Measurements from ENCODE around the gene FYB2.

The FYB2 gene

GRCh38 chr1:56683569-56683968 is 135.6 kb downstream of the FYB2 start:
- Histone ChIP-seq H3K9me3 (ENCODE audit: control insufficient read depth, insufficient read depth, low read length) (no peaks in the 10 kb centered on the region), H3K4me1 (ENCODE audit: control insufficient read depth, insufficient read depth, low read length) (no peaks in the 10 kb centered on the region), H3K4me3 (ENCODE audit: low read length) (no peak overlapping the region), H3K27me3 (ENCODE audit: control insufficient read depth, insufficient read depth, low read length) (no peaks in the 10 kb centered on the region), H3K36me3 (ENCODE audit: control insufficient read depth, insufficient read depth, low read length) (no peaks in the 10 kb centered on the region; the same call in 1 of the 2 replicates), H3K27ac (ENCODE audit: low read length) (no peak overlapping the region)
- DNase-seq (ENCODE audit: low read depth, low spot score): no peak

- DNase-seq (ENCODE audit: low read depth, low spot score): no peak
- H3K9me3 ChIP-seq (ENCODE audit: control insufficient read depth, insufficient read depth, low read length): no peaks in the 10 kb centered on the region
- no peak overlapping the region for H3K27ac ChIP-seq (ENCODE audit: low read length)
- no CpG with 5 or more reads among the region's 2 CpGs for WGBS (ENCODE audit: insufficient coverage, insufficient read length)
- H3K27me3 ChIP-seq (ENCODE audit: control insufficient read depth, insufficient read depth, low read length): no peaks in the 10 kb centered on the region
- no peak overlapping the region for H3K4me3 ChIP-seq (ENCODE audit: low read length)
- no peaks in the 10 kb centered on the region; the same call in 1 of the 2 replicates for H3K36me3 ChIP-seq (ENCODE audit: control insufficient read depth, insufficient read depth, low read length)
- no peaks in the 10 kb centered on the region for H3K4me1 ChIP-seq (ENCODE audit: control insufficient read depth, insufficient read depth, low read length)
Measured at GRCh38 chr1:56676571-56677035, 142.6 kb downstream of the FYB2 start.

- Histone ChIP-seq H3K36me3 (ENCODE audit: control insufficient read depth, insufficient read depth, low read length) (no peaks in the 10 kb centered on the region; the same call in 1 of the 2 replicates), H3K27me3 (ENCODE audit: control insufficient read depth, insufficient read depth, low read length) (no peaks in the 10 kb centered on the region), H3K27ac (ENCODE audit: low read length) (no peak overlapping the region), H3K9me3 (ENCODE audit: control insufficient read depth, insufficient read depth, low read length) (no peaks in the 10 kb centered on the region), H3K4me3 (ENCODE audit: low read length) (no peak overlapping the region), H3K4me1 (ENCODE audit: control insufficient read depth, insufficient read depth, low read length) (no peaks in the 10 kb centered on the region)
- no peak for DNase-seq (ENCODE audit: low read depth, low spot score)
Measured at GRCh38 chr1:56675763-56676162, 143.4 kb downstream of the FYB2 start.

- WGBS (ENCODE audit: insufficient coverage, insufficient read length): no CpG with 5 or more reads among the region's 1 CpG
- Histone ChIP-seq H3K9me3 (ENCODE audit: control insufficient read depth, insufficient read depth, low read length) (no peaks in the 10 kb centered on the region), H3K36me3 (ENCODE audit: control insufficient read depth, insufficient read depth, low read length) (no peaks in the 10 kb centered on the region), H3K27ac (ENCODE audit: low read length) (no peak overlapping the region), H3K4me3 (ENCODE audit: low read length) (no peak overlapping the region), H3K4me1 (ENCODE audit: control insufficient read depth, insufficient read depth, low read length) (no peaks in the 10 kb centered on the region), H3K27me3 (ENCODE audit: control insufficient read depth, insufficient read depth, low read length) (no peaks in the 10 kb centered on the region)
- DNase-seq (ENCODE audit: low read depth, low spot score): no peak
Measured at GRCh38 chr1:56672579-56672978, 146.6 kb downstream of the FYB2 start.

- no peaks in the 10 kb centered on the region for H3K27me3 ChIP-seq (ENCODE audit: control insufficient read depth, insufficient read depth, low read length)
- no peaks in the 10 kb centered on the region for H3K4me1 ChIP-seq (ENCODE audit: control insufficient read depth, insufficient read depth, low read length)
- no CpG with 5 or more reads among the region's 2 CpGs for WGBS (ENCODE audit: insufficient coverage, insufficient read length)
- no peak for DNase-seq (ENCODE audit: low read depth, low spot score)
- no peak overlapping the region for H3K27ac ChIP-seq (ENCODE audit: low read length)
- no peaks in the 10 kb centered on the region for H3K9me3 ChIP-seq (ENCODE audit: control insufficient read depth, insufficient read depth, low read length)
- no peak overlapping the region for H3K4me3 ChIP-seq (ENCODE audit: low read length)
- no peaks in the 10 kb centered on the region for H3K36me3 ChIP-seq (ENCODE audit: control insufficient read depth, insufficient read depth, low read length)
Measured at GRCh38 chr1:56671542-56671941, 147.7 kb downstream of the FYB2 start.

- no peak for DNase-seq (ENCODE audit: low read depth, low spot score)
- no peaks in the 10 kb centered on the region for H3K36me3 ChIP-seq (ENCODE audit: control insufficient read depth, insufficient read depth, low read length)
- no peak overlapping the region for H3K4me3 ChIP-seq (ENCODE audit: low read length)
- H3K9me3 ChIP-seq (ENCODE audit: control insufficient read depth, insufficient read depth, low read length): no peaks in the 10 kb centered on the region
- H3K4me1 ChIP-seq (ENCODE audit: control insufficient read depth, insufficient read depth, low read length): peaks cover under 1% of the 10 kb centered on the region; the same call in 1 of the 2 replicates
- no CpG with 5 or more reads among the region's 4 CpGs for WGBS (ENCODE audit: insufficient coverage, insufficient read length)
- H3K27ac ChIP-seq (ENCODE audit: low read length): no peak overlapping the region
- no peaks in the 10 kb centered on the region for H3K27me3 ChIP-seq (ENCODE audit: control insufficient read depth, insufficient read depth, low read length)
Measured at GRCh38 chr1:56671085-56671484, 148.1 kb downstream of the FYB2 start.

- Histone ChIP-seq H3K4me3 (ENCODE audit: low read length) (no peak overlapping the region), H3K36me3 (ENCODE audit: control insufficient read depth, insufficient read depth, low read length) (no peaks in the 10 kb centered on the region), H3K9me3 (ENCODE audit: control insufficient read depth, insufficient read depth, low read length) (no peaks in the 10 kb centered on the region), H3K4me1 (ENCODE audit: control insufficient read depth, insufficient read depth, low read length) (peaks cover 1% of the 10 kb centered on the region; the same call in 1 of the 2 replicates), H3K27ac (ENCODE audit: low read length) (no peak overlapping the region), H3K27me3 (ENCODE audit: control insufficient read depth, insufficient read depth, low read length) (no peaks in the 10 kb centered on the region)
- no peak for DNase-seq (ENCODE audit: low read depth, low spot score)
- no CpG with 5 or more reads among the region's 2 CpGs for WGBS (ENCODE audit: insufficient coverage, insufficient read length)
Measured at GRCh38 chr1:56670350-56670749, 148.9 kb downstream of the FYB2 start.
